AG04450 (cell line): ENCODE results near the gene DCAF6. TPM values are rescaled to one million over a fixed set of nuclear protein-coding genes. Genes with fewer than 3 reads are reported as not detected.
"Not testable (repeated sequence)": the region's sequence is repeated elsewhere in the genome, so short reads cannot be mapped to it uniquely, and the experiment has no call there.

ENCODE experiments used
- CTCF ChIA-PET: fragments of 300-600, 350-600 bp; formaldehyde crosslinking; extraction: SDS; loops from one replicate; lab custom pipeline; 2022; ENCODE audit warnings: antibody characterized with exemption, inconsistent platforms; lab: Charles Lee
- POLR2A ChIA-PET: fragments of 350-600 bp; formaldehyde crosslinking; extraction: SDS; loops from one replicate; lab custom pipeline; 2021; ENCODE audit warnings: antibody characterized with exemption, inconsistent platforms; lab: Yijun Ruan, JAX
- DNase-seq: peaks from one replicate; pipeline ENCODE4 v3.0.0-alpha.2; 2011; ENCODE audit warnings: low read depth, low spot score
- H3K27ac ChIP-seq: one replicate; pipeline ENCODE4 v1.5.1; 2012; ENCODE audit warnings: low read depth, low read length, control low read depth
- H3K27me3 ChIP-seq: one replicate; pipeline ENCODE4 v1.6.0; 2012; ENCODE audit warnings: low read length; ENCODE audit not compliant: control insufficient read depth, insufficient read depth
- H3K4me3 ChIP-seq: 2 replicates; pipeline ENCODE4 v1.5.1; 2011; ENCODE audit warnings: mild to moderate bottlenecking, low read depth, low read length, control low read depth
- H3K9me3 ChIP-seq: 2 replicates; pipeline ENCODE4 v1.5.1; 2012; ENCODE audit warnings: low read length; ENCODE audit not compliant: control insufficient read depth, insufficient read depth
- CTCF ChIP-seq: IDR thresholded peaks from 2 replicates; pipeline ENCODE4 v1.5.1; 2011; ENCODE audit warnings: low read depth, low read length, control low read depth, inconsistent platforms
- polyA plus RNA-seq: library from polyadenylated mRNA; depleted of rRNA; stranded (reverse); fragments of >200 nt; gene quantifications from 2 replicates; pipeline ENCODE4 v1.2.3, GENCODE V29; 2011

Gene DCAF6
- polyA plus RNA-seq, 1 experiment: 137 TPM

- ChIA-PET POLR2A (no interaction called here), CTCF (no interaction called here)
- Histone ChIP-seq H3K27ac (no peak overlapping the region), H3K27me3 (no peaks in the 10 kb centered on the region), H3K9me3 (no peaks in the 10 kb centered on the region), H3K4me3 (no peak overlapping the region)
- no peak for DNase-seq
- no peak for TF ChIP-seq CTCF
Observed at GRCh38 chr1:168050880-168051279, 114.4 kb downstream of the DCAF6 start.

GRCh38 chr1:168053681-168054080, 117.2 kb downstream of the DCAF6 start:
- DNase-seq: no peak
- Histone ChIP-seq H3K4me3 (no peak overlapping the region), H3K9me3 (no peaks in the 10 kb centered on the region), H3K27ac (no peak overlapping the region), H3K27me3 (no peaks in the 10 kb centered on the region)
- CTCF ChIA-PET: interaction anchor here (1.2 kb wide), 1 partner anchor 92 kb away, joined by 4 read pairs; no protein-coding TSS in a partner anchor
- POLR2A ChIA-PET: no interaction called here
- TF ChIP-seq CTCF: no peak

- TF ChIP-seq CTCF: no peak
- H3K27ac ChIP-seq: no peak overlapping the region
- no peak for DNase-seq
- no peaks in the 10 kb centered on the region for H3K9me3 ChIP-seq
- H3K27me3 ChIP-seq: no peaks in the 10 kb centered on the region
- ChIA-PET POLR2A (no interaction called here), CTCF (interaction anchor here (0.6 to 1.2 kb wide), 3 partner anchors 23 to 402 kb away, joined by 3 to 4 read pairs (median 4); no protein-coding TSS in a partner anchor)
- H3K4me3 ChIP-seq: no peak overlapping the region
Observed at GRCh38 chr1:168054117-168054516, 117.6 kb downstream of the DCAF6 start.

DNA sequence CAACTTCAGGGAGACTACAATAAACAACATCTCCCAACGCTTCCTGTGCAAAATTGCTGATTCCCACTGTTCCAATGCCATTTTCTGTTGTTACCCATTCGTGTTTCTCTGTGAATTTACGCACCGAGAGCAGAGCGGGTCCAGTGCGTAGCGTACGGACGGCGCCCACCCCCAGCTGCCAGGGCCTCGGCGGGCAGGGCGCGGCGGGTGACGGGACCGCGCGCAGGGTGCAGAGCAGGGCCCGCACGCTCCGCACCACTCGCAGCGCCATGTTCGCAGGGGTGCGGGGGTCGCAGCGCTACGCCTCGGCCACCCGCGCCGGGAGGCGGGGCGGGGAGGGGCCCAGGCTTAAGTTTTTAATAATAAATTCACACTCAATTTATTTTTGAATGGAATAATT, 119.7 kb downstream of the DCAF6 start:
- H3K27me3 ChIP-seq, H3K4me3 ChIP-seq, POLR2A ChIA-PET, DNase-seq, H3K27ac ChIP-seq, H3K9me3 ChIP-seq: not testable (repeated sequence)
- CTCF ChIA-PET: interaction anchor here (2.3 kb wide), 1 partner anchor 26 kb away, joined by 9 read pairs; no protein-coding TSS in a partner anchor

DNA sequence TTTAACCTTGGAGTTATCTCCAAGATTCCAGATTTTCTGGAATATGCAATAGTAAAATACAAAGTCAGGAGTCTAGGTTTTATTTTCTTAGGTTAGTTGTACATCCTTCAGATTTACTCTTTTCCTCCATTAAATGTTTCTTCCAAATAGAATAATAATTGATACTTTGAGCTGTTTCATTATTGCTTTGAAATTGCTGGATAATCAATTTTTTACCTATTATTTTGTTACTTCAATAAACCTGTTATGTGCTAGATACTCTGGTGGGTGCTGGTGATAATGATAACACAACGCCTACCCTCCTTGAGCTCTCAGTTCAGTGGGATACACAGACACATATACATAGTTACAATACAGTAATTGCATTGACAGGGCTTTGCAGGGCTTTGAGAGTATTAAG, 120.9 kb downstream of the DCAF6 start:
- Histone ChIP-seq H3K27ac (no peak overlapping the region), H3K4me3 (no peak overlapping the region), H3K9me3 (no peaks in the 10 kb centered on the region), H3K27me3 (no peaks in the 10 kb centered on the region)
- CTCF ChIA-PET: interaction anchor here (2.3 kb wide), 1 partner anchor 25 kb away, joined by 9 read pairs; no protein-coding TSS in a partner anchor
- POLR2A ChIA-PET: no interaction called here
- DNase-seq: no peak
- no peak for TF ChIP-seq CTCF
